Posterior cingulate gyrus (tissue), 11 donors: Measurements from ENCODE around the gene VMP1.

Experiments
- DNase-seq, 10 donors: peaks; one replicate each; pipeline versions ENCODE4 v3.0.0 to v3.0.0-alpha.2; 2020 to 2021; ENCODE audit warnings: mixed read lengths in 3 of 10
- intact Hi-C: fragments of 100-400 bp; cut with DNase I; formaldehyde crosslinking; loops from one replicate; pipeline ENCODE4 v1.15.1; 2023

VMP1 gene

DNA sequence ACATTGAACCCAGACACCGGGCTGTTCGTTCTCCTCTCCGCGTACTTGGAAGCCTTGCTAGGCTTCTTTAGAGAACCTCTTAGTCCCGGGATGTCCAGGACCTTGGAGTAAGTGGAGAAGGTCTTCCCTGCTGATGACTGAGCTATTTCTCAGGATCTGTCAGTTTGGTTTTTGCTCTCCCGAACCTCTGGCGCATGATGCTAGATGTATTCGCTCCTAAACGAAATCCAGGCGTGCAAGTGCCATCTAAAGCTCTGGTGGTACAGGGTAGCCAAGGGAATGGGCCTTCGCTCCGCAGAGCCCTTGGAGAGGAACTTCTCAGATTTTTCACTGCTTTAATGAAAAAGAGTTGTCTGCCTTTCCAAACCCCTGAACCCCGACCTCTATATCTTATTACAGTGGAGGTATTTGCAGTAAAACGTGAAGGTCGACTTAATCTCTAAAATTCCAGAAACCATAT, 547 bp downstream of the VMP1 start:
- no peak for DNase-seq
- intact Hi-C loops: loop anchor here (2.0 kb wide), 1 partner anchor 89 kb away; the partner anchor contains the start of gene CLTC

DNA sequence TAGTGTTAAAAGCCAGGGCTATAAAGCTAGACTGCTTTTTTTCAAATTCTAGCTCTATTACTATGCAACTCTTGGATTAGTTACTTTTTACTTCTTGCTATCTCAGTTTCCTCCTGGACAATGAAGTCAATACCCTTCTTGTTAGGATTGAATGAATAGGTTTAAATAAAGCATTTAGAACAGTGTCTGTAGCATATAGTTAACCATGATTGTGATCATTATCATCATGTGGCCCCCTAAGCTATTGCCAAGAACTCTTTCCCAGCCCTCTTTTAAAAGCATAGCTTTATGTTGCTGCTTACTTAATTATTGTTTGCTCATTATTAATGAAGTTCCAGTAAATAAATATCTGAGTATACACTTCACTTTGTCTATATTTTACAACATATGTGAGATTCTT, 4.5 kb downstream of the VMP1 start:
- no peak for DNase-seq
- intact Hi-C loops: no loop called here

DNA sequence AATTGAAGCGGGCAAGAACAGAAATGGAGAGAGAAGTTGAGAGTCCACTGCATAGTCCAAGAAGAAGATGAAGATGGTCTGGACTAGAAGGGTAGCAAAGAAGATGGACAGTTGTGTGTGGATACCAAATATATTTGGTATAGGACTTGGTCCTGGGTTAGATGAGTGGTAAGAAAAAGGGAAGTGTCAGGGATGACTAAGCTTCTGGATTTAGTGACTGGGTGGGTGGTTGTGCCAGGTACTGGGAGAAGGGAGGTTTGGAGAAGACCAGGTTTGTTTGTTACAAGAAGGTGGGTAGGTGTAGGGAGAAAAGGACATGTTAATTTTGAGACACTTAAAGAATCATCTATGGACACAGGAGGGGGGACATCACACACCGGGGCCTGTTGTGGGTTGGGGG, 5.4 kb downstream of the VMP1 start:
- intact Hi-C loops: no loop called here
- no peak for DNase-seq

DNA sequence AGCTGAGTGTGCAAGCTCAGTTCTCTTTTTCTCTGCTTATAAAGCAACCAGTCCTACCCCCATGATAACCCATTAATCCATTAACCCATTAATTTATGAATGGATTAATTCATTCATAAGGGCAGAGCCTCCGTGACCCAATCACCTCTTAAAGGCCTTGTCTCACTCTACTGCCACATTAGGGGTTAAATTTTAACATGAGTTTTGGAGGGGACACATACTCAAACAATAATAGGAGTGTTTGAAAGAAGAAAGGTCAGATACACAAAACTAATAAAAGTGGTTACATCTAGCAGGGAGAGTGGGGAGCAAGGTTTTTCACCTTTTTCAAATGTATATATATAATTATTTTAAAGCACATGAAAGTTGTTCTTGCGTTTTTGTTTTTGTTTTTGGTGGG, 6.8 kb downstream of the VMP1 start:
- intact Hi-C loops: no loop called here
- no peak for DNase-seq

DNA sequence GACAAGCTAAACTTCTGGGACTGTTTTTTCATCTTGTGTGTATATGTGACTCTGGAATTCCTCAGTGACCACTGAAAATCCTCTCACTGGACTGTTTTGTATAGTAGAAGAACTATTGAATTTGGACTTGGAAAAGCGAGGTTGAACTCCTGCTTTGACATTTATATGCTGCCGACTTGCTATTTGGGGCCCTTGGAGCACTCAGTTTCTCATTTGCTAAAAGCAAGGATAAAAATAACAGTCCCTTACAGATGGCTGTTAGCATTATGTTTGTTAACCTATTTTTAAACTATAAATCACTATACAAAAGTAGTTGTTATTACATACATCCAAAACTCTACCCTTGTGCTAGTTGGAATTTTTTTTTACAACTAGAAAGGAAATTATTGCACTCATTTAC, 9.0 kb downstream of the VMP1 start:
- intact Hi-C loops: no loop called here
- DNase-seq: no peak

DNA sequence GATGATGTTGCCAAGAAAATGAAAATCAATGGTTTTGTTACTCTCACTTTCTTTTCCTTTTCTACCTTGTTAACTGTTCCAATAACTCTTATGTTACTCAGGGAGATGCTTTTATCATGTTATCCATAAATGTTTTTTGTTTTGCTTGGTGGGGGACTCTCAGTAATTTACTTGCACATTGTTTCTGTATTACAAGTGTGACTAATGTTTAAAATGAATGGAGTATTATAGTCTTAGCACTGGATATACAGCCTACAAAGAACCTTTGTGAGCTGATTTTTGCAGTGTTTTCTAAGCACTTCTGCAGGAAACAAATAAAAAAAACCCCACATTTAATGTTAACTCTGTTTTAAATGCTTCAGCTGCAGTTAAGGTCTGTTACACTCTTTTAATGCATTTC, 12.1 kb downstream of the VMP1 start:
- intact Hi-C loops: no loop called here
- DNase-seq: no peak

DNA sequence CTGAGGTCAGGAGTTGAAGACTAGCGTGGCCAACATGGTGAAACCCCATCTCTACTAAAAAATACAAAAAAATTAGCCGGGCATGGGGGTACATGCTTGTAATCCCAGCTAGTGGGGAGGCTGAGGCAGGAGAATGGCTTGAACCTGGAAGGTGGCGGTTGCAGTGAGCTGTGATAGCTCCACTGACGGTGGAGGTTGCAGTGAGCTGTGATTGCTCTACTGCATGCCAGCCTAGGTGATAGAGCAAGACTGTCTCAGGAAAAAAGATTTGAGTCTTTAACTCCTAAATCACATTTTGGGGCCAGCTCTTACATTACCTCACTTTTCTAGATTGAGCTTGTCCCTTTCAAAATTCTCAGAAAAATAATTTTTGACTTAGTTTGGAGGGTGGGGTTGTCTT, 15.2 kb downstream of the VMP1 start:
- no peak for DNase-seq
- intact Hi-C loops: no loop called here

DNA sequence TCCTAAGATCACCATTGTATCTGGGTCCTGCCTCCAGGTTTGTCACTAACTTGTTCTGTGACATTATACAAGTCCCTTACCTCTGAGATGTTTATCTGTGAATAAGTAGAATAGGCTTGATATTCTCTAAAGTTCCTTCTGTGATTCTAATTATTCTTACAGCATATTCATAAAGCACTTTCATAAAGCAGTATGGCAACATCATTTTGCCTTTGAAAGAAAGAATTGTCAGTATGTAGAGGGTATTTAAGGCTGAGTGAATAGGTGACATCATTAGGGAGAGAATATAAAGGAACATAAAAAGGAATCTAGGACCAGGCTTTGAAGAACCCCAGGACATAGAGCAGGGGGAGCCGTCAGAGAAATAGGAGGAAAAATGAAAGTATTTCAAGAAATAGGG, 15.6 kb downstream of the VMP1 start:
- intact Hi-C loops: no loop called here
- no peak for DNase-seq

DNA sequence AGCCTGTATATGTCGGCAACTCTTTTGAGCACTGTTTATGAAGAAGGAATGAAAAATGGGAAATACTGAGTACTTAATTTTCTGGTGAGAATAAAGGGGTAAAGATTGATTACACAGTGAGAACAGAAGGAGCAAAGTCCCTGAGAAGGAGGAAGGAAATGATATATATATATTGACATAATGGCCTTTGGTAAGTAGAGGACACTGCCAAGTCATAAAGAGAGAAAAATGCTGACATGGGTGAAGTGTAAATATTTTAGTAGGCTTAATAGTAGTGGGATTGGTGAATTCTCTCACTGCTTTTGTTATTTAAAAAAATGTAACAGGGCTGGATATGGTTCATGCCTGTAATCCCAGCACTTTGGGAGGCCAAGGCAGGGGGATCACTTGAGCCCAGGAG, 16.2 kb downstream of the VMP1 start:
- no peak for DNase-seq
- intact Hi-C loops: no loop called here

DNA sequence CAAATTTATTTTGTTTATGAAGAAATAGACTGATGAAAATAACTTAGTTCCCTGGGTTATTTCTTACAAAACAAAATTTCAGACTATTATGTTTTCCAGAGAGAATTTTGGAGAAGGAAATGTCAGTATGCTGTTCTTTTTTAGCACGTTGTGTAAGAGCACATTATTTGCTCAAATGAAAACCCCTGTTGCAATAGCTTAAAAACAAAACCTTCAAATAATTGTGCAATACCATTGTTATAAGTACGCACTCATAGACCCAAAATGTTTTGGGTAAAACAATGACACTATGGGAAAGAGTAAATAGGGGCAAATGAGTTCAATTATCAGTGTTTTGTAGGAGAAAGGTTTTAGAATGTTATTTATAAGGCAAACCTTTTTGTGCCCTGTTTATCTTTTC, 18.2 kb downstream of the VMP1 start:
- DNase-seq: no peak
- intact Hi-C loops: no loop called here

DNA sequence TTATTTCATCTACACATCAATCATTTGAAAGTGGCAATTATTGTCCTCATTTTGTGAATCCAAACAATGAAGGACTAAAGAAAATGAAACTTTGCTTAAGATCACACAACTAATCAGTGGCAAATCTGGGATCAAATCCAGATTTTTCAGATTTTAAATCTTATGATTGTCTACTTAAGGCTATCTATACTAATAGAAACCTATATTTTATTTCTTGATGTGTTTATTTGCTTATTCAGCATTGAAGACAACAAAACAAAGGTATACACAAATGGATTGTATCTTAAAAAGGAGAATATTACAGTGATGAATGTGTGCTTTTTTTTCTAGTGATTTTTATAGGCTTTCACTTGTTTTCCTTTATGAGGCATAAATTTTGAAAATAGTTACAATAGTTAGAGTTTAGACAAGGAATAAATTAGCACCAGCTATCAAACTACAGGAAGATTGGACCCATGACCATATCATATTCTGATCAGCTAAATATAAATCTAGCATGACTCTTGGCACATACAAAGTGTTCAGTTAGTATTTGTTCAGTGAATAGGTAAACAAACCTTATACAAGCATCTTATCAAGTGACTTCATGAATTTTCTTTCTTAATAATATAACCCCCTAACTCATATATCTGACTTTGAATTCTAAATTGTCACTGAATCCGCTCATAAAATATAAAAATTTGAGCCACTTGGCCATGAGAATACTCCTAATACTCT, 20.5 kb downstream of the VMP1 start:
- no peak for DNase-seq
- intact Hi-C loops: no loop called here

DNA sequence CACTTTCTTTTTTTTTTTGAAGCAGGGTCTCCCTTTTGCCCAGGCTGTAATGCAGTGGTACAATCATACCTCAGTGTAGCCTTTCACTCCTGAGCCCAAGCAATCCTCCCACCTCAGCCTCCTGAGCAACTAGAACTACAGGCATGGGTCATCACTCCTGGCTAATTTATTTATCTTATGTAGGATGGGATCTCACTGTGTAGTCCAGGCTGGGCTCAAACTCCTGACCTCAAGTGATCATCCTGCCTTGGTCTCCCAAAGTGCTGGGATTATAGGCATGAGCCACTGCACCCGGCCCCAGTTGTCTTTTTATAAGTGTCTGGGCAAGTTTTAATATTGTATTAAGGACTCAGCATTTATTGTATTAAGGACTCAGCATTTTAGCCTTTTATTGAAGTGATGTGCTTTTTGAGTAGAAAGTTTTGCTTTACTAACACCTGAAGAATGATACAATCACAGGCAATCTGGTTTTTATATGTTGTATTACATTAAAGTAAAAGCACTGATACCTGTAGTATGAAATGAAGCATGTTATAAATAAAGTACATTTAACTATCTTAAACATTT, 22.9 kb downstream of the VMP1 start:
- intact Hi-C loops: no loop called here
- no peak for DNase-seq

DNA sequence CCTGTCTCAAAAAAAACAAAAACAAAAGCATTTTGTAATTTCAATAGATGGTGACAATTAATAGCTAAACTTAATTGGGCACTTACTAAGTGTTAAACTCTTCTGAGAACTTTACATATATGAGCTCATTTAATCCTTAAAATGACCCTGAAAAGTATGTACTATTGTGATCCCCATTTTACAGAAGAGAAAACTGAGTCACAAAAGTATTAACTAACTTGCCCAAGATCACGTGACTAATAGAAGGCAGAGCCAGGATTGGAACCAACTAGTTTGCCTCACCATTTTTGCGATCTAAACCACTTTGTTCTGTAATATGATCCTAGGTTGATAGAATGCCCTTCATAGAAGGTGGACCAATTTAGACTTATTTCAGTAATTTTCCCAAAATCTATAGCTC, 26.2 kb downstream of the VMP1 start:
- DNase-seq: no peak
- intact Hi-C loops: no loop called here

DNA sequence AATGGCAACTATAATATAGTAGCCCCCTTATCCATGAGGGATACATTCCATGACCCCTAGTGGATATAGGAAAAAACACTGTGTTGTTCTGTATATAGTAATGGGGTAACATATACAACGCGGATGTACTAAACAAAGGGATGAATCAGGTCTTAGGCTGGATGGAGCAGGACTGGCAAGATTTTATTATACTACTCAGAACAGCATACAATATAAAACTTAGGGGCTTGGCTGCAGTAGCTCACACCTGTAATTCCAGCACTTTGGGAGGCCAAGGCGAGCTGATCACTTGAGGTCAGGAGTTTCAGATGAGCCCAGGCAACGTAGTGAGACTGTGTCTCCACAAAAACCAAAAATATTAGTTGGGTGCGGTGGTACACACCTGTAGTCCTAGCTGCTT, 26.8 kb downstream of the VMP1 start:
- no peak for DNase-seq

DNA sequence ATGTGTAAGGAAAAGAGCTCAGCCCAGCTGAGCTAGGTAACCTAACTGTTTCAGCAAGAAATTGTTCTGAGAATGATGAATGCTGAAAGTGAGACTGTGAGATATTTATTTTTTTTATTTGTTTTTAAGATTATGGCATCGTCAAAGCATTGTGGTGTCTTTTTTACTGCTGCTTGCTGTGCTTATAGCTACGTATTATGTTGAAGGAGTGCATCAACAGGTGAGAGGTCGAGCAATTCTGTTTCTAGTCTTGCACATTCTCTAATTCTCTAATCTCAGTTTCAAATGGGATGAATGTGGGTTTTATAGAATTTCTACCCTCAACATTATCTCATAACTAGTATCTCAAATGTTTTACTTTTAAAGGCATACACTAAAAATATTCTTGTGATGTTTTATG, 29.9 kb downstream of the VMP1 start:
- no peak for DNase-seq
- intact Hi-C loops: no loop called here

More for the DNA sequence above, 26.8 kb downstream of the VMP1 start:
- intact Hi-C loops: no loop called here

DNA sequence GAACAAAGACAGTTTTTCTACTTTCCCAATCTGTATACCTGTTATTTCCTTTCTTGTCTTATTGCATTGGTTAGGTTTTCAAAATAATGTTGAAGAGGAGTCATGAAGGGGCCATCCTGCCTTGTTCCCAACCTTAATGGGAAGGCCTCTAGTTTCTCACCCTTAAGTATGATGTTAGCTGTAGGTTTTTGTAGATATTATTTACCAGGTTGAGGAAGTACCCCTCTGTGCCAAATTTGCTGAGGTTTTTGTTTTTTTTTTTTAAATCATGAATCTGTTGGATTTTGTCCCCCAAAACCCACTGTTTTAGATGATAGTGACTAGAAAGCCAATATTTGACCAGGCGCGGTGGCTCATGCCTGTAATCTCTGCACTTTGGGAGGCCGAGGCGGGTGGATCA, 36.4 kb downstream of the VMP1 start:
- DNase-seq: no peak
- intact Hi-C loops: no loop called here

DNA sequence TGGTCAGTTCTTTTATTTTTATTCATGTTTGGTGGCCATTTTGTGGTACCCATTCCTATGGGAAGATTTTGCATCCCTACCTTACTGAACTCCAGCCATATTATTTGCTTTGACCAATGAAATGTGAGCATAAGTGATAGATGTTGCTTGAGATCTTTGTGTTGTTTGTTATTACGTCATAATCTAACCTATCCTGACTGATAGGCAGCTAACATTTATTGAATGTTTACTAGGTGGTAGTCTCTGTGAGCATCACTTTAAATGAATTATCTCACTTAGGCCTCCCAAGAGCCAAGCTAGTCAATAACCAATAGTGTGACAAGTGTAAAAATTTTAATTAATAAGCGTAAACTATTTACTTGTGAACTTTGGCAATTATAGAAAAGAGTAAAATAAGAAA, 37.6 kb downstream of the VMP1 start:
- DNase-seq: no peak
- intact Hi-C loops: no loop called here

DNA sequence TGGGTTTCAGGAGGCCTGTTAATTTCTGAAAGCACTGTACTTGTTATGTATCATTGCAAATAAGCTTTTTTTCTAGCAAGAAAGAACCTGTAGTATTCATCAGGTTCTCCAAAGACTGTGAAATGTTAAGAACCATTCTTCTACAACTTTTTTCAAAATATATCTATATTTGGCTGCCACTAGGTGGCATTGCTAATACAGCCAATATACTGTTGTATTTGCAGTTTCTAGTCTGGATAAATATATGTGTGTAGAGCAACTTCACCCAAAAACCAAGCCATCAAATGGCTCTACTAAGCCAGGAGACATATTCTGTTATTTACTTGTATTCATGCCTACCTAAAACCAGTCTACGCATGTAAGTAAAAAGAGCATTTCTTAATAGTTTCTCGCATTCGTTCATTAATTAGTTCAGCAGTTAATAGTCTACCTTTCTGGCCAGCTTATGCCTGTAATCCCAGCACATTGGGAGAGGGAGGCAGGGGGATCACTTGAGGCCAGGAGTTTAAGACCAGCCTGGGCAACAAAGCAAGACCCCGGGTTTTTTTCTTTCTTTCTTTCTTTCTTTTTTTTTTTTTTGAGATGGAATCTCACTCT, 39.5 kb downstream of the VMP1 start:
- intact Hi-C loops: no loop called here
- DNase-seq: no peak

DNA sequence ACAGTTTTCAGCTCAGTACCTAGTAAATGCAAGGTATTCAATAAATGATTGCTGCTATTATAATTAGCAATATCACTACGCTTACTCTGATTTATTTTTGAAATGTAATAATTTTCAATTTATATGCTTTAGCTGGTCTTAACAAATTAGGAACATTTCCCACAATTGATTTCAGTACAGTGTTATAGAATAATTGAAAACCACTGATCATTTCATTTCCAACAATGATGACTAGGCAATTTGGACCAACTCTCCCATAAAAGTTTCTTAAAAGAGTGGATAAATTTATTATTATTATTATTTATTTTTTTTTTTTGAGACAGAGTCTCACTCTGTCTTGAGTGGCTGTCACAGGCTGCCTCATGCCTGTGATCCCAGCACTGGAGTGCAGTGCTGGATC, 41.1 kb downstream of the VMP1 start:
- no peak for DNase-seq
- intact Hi-C loops: no loop called here

DNA sequence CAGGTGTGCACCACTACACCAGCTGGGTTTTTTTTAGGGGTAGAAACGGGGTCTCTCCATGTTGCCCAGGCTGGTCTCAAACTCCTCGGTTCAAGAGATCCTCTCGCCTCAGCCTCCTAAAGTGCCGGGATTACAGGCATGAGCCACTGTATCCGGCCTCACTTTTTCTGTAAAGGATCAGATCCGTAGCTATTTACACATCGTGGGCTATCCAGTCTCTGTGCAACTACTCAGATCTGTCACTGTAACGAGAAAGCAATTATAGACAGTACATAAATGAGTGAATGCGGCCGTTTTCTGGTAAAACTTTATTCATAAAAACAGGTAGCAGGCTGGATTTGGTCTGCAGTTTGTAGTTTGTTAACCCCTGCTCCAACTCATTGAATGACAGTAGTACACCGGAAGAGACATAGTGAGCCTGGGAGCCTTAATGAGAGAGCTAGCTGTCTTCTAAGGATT, 44.5 kb downstream of the VMP1 start:
- no peak for DNase-seq
- intact Hi-C loops: loop anchor here (5.0 kb wide), 1 partner anchor 285 kb away; no protein-coding TSS in a partner anchor

DNA sequence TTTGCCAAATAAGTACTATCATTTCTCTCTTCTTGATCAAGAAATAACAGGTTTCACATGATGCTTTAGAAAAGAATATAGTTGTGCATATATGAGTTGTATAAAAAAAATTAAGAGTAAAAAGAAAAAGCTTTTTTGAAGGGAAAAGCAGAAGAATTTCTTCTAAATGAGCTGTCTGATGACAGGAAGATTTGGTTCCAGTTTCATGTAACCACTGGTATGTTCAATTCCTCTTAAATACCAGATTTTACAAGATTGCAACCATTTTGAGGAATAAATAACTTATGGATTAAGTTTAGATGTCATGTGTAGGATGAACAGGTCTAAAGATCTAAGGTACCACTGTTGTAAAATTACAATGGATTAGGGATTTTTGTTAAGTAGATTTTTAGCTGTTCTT, 45.0 kb downstream of the VMP1 start:
- no peak for DNase-seq
- intact Hi-C loops: loop anchor here (5.0 kb wide), 1 partner anchor 285 kb away; no protein-coding TSS in a partner anchor

DNA sequence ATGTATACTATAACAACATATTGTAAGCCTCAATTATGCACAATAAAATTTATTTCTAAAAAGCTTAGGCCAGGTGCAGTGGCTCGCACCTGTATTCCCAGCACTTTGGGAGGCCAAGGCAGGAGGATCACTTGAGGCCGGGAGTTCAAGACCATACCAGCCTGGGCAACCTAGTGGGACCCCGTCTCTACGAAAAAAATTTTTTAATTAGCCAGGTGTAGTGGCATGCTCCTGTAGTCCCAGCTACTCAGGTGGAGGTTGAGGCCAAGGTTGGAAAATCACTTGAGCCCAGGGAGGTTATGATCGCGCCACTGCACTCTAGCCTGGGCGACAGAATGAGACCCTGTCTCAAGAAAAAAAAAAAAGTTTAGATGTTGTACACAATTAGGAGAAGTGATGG, 45.5 kb downstream of the VMP1 start:
- no peak for DNase-seq
- intact Hi-C loops: loop anchor here (5.0 kb wide), 1 partner anchor 284 kb away; no protein-coding TSS in a partner anchor
